PC-9 (cell line): Measurements from ENCODE around the gene CADM1. TPM values are rescaled to one million over a fixed set of nuclear protein-coding genes. Genes with fewer than 3 reads are reported as not detected.

Experiments
- BruUV-seq: library from RNA; stranded (reverse); fragments of 400-500 nt; replicated peaks from 2 replicates; lab custom pipeline; 2021; lab: Mats Ljungman, UMichigan
- CTCF ChIA-PET: fragments of 300-600 bp; sonication (Branson Sonifier 250); formaldehyde crosslinking; loops from one replicate; lab custom pipeline; 2022; ENCODE audit warnings: antibody characterized with exemption; lab: Charles Lee
- POLR2A ChIA-PET: fragments of 300-600 bp; sonication (Branson Sonifier 250); formaldehyde crosslinking; loops from one replicate; lab custom pipeline; 2022; ENCODE audit warnings: antibody characterized with exemption; ENCODE audit not compliant: unreplicated experiment; lab: Charles Lee
- DNase-seq, 2 experiments: peaks; one replicate each; pipeline versions ENCODE4 v3.0.0 to v3.0.0-alpha.2; 2015 to 2022; ENCODE audit warnings: mixed read lengths in 1 of 2
- H2AFZ ChIP-seq: fragments of 200-600 bp; sonication (generic); 2 replicates; pipeline ENCODE4 v1.8.1; 2017; ENCODE audit warnings: antibody characterized with exemption
- H3F3A ChIP-seq: fragments of 200-600 bp; sonication (generic); 2 replicates; pipeline ENCODE4 v1.8.1; 2017; ENCODE audit warnings: antibody characterized with exemption, mild to moderate bottlenecking, low read depth; ENCODE audit not compliant: insufficient read depth
- H3K27ac ChIP-seq: fragments of 200-600 bp; sonication (generic); 2 replicates; pipeline ENCODE4 v1.6.1; 2016; ENCODE audit warnings: mixed run types
- H3K27me3 ChIP-seq: fragments of 200-600 bp; sonication (generic); 2 replicates; pipeline ENCODE4 v1.6.1; 2016; ENCODE audit warnings: low read depth, mixed run types; ENCODE audit not compliant: insufficient read depth
- H3K36me3 ChIP-seq: fragments of 200-600 bp; sonication (generic); 2 replicates; pipeline ENCODE4 v1.6.1; 2016; ENCODE audit warnings: low read depth, mixed run types
- H3K4me1 ChIP-seq: fragments of 200-600 bp; sonication (generic); replicated peaks from 2 replicates; pipeline ENCODE4 v1.6.1; 2016; ENCODE audit warnings: mixed run types; ENCODE audit not compliant: insufficient read depth
- H3K4me2 ChIP-seq: fragments of 200-600 bp; sonication (generic); 2 replicates; pipeline ENCODE4 v1.6.1; 2017; ENCODE audit warnings: mixed run types
- H3K4me3 ChIP-seq: fragments of 200-600 bp; sonication (generic); 2 replicates; pipeline ENCODE4 v1.6.1; 2016; ENCODE audit warnings: mixed run types
- H3K79me2 ChIP-seq: fragments of 200-600 bp; sonication (generic); 2 replicates; pipeline ENCODE4 v1.6.1; 2017; ENCODE audit warnings: low read depth, mixed run types
- H3K9me2 ChIP-seq: fragments of 200-600 bp; sonication (generic); 2 replicates; pipeline ENCODE4 v1.8.1; 2017; ENCODE audit warnings: mild to moderate bottlenecking; ENCODE audit not compliant: insufficient read depth
- H3K9me3 ChIP-seq: fragments of 200-600 bp; sonication (generic); 2 replicates; pipeline ENCODE4 v1.8.1; 2016; ENCODE audit warnings: low read depth; ENCODE audit not compliant: insufficient read depth
- H4K20me1 ChIP-seq: fragments of 200-600 bp; sonication (generic); 2 replicates; pipeline ENCODE4 v1.8.1; 2017; ENCODE audit not compliant: insufficient read depth
- EZH2 ChIP-seq: fragments of 200-600 bp; sonication (generic); IDR thresholded peaks from 2 replicates; pipeline ENCODE4 v1.8.0; 2017; ENCODE audit warnings: antibody characterized with exemption, low read depth
- intact Hi-C: fragments of 100-400 bp; cut with micrococcal nuclease; formaldehyde crosslinking; loops from one replicate; pipeline ENCODE4 v1.10.0; 2022; ENCODE audit not compliant: unreplicated experiment
- total RNA-seq: library from RNA; stranded (reverse); gene quantifications from 2 replicates; pipeline ENCODE4 v1.2.3, GENCODE V29; 2021
- TF ChIP-seq, protein P1 (sequence below): fragments of 200-600 bp; sonication (generic); conservative IDR thresholded peaks from 2 replicates; pipeline ENCODE4 v1.6.1; 2017; ENCODE audit warnings: mixed run types, antibody characterized with exemption, mild to moderate bottlenecking, moderate library complexity

The CADM1 gene
- total RNA-seq, 1 experiment from 2014 or later, result not detected

DNA sequence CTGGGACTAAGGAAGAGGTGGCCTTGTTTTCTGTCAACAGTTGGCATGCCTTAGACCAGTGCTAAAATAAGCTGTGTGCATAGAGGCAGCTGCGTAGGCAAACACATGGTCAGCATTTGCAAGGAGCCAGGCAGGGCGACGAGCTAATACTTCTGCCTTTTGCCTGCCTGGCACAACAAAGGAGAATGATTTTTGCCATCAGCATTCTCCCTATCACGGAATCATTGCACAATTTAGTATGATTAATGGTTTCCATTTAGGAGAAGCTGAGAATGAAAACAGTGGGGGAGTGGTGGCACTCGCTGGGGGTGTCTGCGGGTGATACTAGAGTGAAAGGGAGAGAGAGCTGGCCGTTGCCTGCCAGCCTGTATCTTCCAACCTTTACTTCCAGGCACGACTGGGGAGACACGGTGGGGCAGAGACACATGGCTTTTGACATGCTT, 336.0 kb downstream of the CADM1 start:
- POLR2A ChIA-PET, result no interaction called here

DNA sequence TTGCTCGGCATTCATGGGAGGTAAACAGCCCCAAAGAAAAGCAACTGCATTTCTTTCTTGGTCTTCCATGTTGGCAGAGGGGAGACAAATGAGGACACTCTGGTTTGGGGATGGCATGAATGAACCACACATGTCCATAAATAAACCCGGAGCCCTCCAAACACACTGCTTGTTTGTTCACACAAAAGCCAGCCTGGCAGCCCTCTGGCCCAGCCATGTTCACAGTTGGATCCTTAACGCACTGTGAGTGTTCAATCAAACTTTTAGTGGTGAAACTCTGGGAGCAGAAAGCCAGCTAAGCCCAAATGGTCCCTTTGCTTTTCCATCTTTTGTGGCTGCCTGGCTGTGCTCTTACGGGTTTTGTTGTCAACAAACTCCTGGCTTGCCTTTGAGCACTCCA, 336.8 kb downstream of the CADM1 start:
- Histone ChIP-seq H3F3A (no peaks in the 10 kb centered on the region), H3K36me3 (no peaks in the 10 kb centered on the region), H3K9me2 (no peaks in the 10 kb centered on the region), H2AFZ (no peak overlapping the region), H3K9me3 (no peaks in the 10 kb centered on the region), H3K4me2 (no peak overlapping the region), H3K4me1 (no peaks in the 10 kb centered on the region), H3K27me3 (peaks cover 46% of the 10 kb centered on the region; the same call in 1 of the 2 replicates), H3K27ac (no peak overlapping the region), H3K79me2 (no peaks in the 10 kb centered on the region), H3K4me3 (no peak overlapping the region), H4K20me1 (no peaks in the 10 kb centered on the region)
- no peak for DNase-seq
- BruUV-seq, result no TSS peak
- intact Hi-C loops, result no loop called here
- POLR2A ChIA-PET, result no interaction called here
- TF ChIP-seq EZH2, result no peak
- TF ChIP-seq, protein P1, sequence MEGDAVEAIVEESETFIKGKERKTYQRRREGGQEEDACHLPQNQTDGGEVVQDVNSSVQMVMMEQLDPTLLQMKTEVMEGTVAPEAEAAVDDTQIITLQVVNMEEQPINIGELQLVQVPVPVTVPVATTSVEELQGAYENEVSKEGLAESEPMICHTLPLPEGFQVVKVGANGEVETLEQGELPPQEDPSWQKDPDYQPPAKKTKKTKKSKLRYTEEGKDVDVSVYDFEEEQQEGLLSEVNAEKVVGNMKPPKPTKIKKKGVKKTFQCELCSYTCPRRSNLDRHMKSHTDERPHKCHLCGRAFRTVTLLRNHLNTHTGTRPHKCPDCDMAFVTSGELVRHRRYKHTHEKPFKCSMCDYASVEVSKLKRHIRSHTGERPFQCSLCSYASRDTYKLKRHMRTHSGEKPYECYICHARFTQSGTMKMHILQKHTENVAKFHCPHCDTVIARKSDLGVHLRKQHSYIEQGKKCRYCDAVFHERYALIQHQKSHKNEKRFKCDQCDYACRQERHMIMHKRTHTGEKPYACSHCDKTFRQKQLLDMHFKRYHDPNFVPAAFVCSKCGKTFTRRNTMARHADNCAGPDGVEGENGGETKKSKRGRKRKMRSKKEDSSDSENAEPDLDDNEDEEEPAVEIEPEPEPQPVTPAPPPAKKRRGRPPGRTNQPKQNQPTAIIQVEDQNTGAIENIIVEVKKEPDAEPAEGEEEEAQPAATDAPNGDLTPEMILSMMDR, result no peak
- CTCF ChIA-PET, result no interaction called here

More for the DNA sequence above, 336.0 kb downstream of the CADM1 start:
- H3K27ac ChIP-seq, result no peak overlapping the region
- no peak overlapping the region for H3K4me2 ChIP-seq
- H3F3A ChIP-seq, result no peaks in the 10 kb centered on the region
- peaks cover 39% of the 10 kb centered on the region; the same call in 1 of the 2 replicates for H3K27me3 ChIP-seq
- no peak for DNase-seq
- CTCF ChIA-PET, result no interaction called here
- TF ChIP-seq, protein P1, result no peak
- TF ChIP-seq EZH2, result no peak
- intact Hi-C loops, result no loop called here
- no peak overlapping the region for H2AFZ ChIP-seq
- no TSS peak for BruUV-seq
- H3K4me1 ChIP-seq, result no peaks in the 10 kb centered on the region
- H3K9me3 ChIP-seq, result no peaks in the 10 kb centered on the region
- H3K4me3 ChIP-seq, result no peak overlapping the region
- no peaks in the 10 kb centered on the region for H4K20me1 ChIP-seq
- no peaks in the 10 kb centered on the region for H3K79me2 ChIP-seq
- no peaks in the 10 kb centered on the region for H3K36me3 ChIP-seq
- H3K9me2 ChIP-seq, result no peaks in the 10 kb centered on the region

DNA sequence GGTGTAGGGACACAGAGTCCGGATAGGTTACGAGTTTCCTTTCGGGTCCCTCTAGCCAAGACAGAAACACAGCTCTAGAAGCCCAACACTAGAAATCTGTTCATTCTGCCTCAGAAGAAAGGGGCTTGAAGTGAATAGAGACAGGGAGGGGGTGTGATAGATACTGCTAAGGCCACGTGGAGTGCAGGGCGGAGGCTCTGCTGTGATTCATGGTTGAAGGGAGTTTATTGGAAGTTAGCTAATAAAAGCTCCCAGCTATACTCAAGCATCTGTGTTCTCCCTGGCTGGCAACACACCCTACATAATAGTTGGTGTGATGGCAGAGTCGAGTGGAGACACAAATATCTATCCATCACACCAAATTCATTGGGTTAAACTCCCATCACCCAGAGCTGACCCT, 337.4 kb downstream of the CADM1 start:
- CTCF ChIA-PET, result no interaction called here
- no peak for DNase-seq
- no peaks in the 10 kb centered on the region for H3K79me2 ChIP-seq

More for the DNA sequence above, 337.4 kb downstream of the CADM1 start:
- H4K20me1 ChIP-seq, result no peaks in the 10 kb centered on the region
- H3K9me3 ChIP-seq, result no peaks in the 10 kb centered on the region
- no peaks in the 10 kb centered on the region for H3K36me3 ChIP-seq
- no peak overlapping the region for H3K4me3 ChIP-seq
- TF ChIP-seq, protein P1, result no peak
- TF ChIP-seq EZH2, result no peak
- no peak overlapping the region for H2AFZ ChIP-seq
- no peaks in the 10 kb centered on the region for H3K9me2 ChIP-seq
- BruUV-seq, result no TSS peak
- no peaks in the 10 kb centered on the region for H3K4me1 ChIP-seq
- intact Hi-C loops, result no loop called here
- H3F3A ChIP-seq, result no peaks in the 10 kb centered on the region
- no peak overlapping the region for H3K27ac ChIP-seq
- H3K4me2 ChIP-seq, result no peak overlapping the region
- POLR2A ChIA-PET, result no interaction called here
- peaks cover 51% of the 10 kb centered on the region; the same call in 1 of the 2 replicates for H3K27me3 ChIP-seq
